Islet of Langerhans (tissue), 1 donor: ENCODE data around the gene PGAM1.
A peak's percentile ranks its signal among the peaks of the same experiment; 100 is the strongest.
"Not testable (repeated sequence)": the region's sequence is repeated elsewhere in the genome, so short reads cannot be mapped to it uniquely, and the experiment has no call there.

Source experiments
- FAIRE-seq: peaks from one replicate; lab custom pipeline; 2011; peaks lifted over from hg19 to GRCh38; lab: Jason Lieb, UNC

Gene PGAM1

GRCh38 chr10:97459933-97460332, 33.9 kb downstream of the PGAM1 start:
- no peak for FAIRE-seq

GRCh38 chr10:97462309-97462708, 36.3 kb downstream of the PGAM1 start:
- FAIRE-seq, result no peak

- FAIRE-seq, result peak; percentile 76
Measured at GRCh38 chr10:97463363-97464132, 37.6 kb downstream of the PGAM1 start.

- no peak for FAIRE-seq
Measured at GRCh38 chr10:97464226-97464625, 38.2 kb downstream of the PGAM1 start.

GRCh38 chr10:97465982-97466381, 40.0 kb downstream of the PGAM1 start:
- no peak for FAIRE-seq

GRCh38 chr10:97466755-97467154, 40.8 kb downstream of the PGAM1 start:
- FAIRE-seq, result no peak

- no peak for FAIRE-seq
Measured at GRCh38 chr10:97468162-97468561, 42.2 kb downstream of the PGAM1 start.

- FAIRE-seq, result not testable (repeated sequence)
Measured at GRCh38 chr10:97468781-97469180, 42.8 kb downstream of the PGAM1 start.

- no peak for FAIRE-seq
Measured at GRCh38 chr10:97474918-97475317, 48.9 kb downstream of the PGAM1 start.

- no peak for FAIRE-seq
Measured at GRCh38 chr10:97475936-97476594, 50.1 kb downstream of the PGAM1 start.

GRCh38 chr10:97479410-97479809, 53.4 kb downstream of the PGAM1 start:
- not testable (repeated sequence) for FAIRE-seq

GRCh38 chr10:97479939-97480338, 53.9 kb downstream of the PGAM1 start:
- FAIRE-seq, result no peak

GRCh38 chr10:97481071-97481470, 55.1 kb downstream of the PGAM1 start:
- FAIRE-seq, result no peak

GRCh38 chr10:97482381-97482780, 56.4 kb downstream of the PGAM1 start:
- FAIRE-seq, result no peak
